ENCODE measurements around the gene KCTD16. TPM values are rescaled to one million over a fixed set of nuclear protein-coding genes. Genes with fewer than 3 reads are reported as not detected.

KCTD16 gene
- total RNA-seq, 1 experiment from 2014 or later = 0.08 TPM

- no peak for TF ChIP-seq TCF7L2 (IDR thresholded peaks at IDR 0.05; ENCODE audit: low read depth, low read length)
- TF ChIP-seq REST (IDR thresholded peaks at IDR 0.05; ENCODE audit: insufficient read depth in 1 of 2, low read depth in 2 of 2, low read length in 1 of 2) = no peak
- TF ChIP-seq SIN3A (IDR thresholded peaks at IDR 0.05; ENCODE audit: borderline replicate concordance, insufficient read depth, low read depth, low read length) = no peak
- TF ChIP-seq CTCF (IDR thresholded peaks at IDR 0.05) = no peak
- no peak for TF ChIP-seq POLR2AphosphoS5 (IDR thresholded peaks at IDR 0.05; ENCODE audit: low read depth, low read length)
- H3K4me1 ChIP-seq (ENCODE audit: control insufficient read depth, insufficient read depth, low read length) = peaks cover 9% of the 10 kb centered on the region
- intact Hi-C loops (cut with micrococcal nuclease; ENCODE audit: unreplicated experiment) = no loop called here
- peaks cover 13% of the 10 kb centered on the region for H3K36me3 ChIP-seq (ENCODE audit: control insufficient read depth, insufficient read depth, low read length)
- peaks cover 4% of the 10 kb centered on the region for H3K27me3 ChIP-seq (ENCODE audit: control insufficient read depth, insufficient read depth, low read length)
- peak; percentile 2; the same call in 1 of the 2 replicates for ATAC-seq
- ChIA-PET POLR2A (no interaction called here), CTCF (no interaction called here)
- peak overlapping the region; percentile 60 to 83 for H3K4me3 ChIP-seq (ENCODE audit: low read depth in 2 of 2, low read length in 2 of 2)
- no peaks in the 10 kb centered on the region for H3K9me3 ChIP-seq (ENCODE audit: control insufficient read depth, insufficient read depth, low read depth, low read length)
- no peak for DNase-seq (ENCODE audit: low read depth, low spot score)
- TSS peak; percentile 72 for BruUV-seq (replicated peaks)
- in situ Hi-C loops (cut with HindIII; ENCODE audit: low pct_unique_long_range_greater_than_20kb, low sequenced_read_pairs) = no loop called here
- peak overlapping the region; percentile 81 for H3K27ac ChIP-seq (ENCODE audit: low read length)
Observed at GRCh38 chr5:144169904-144170275, 783 bp upstream of the KCTD16 start.

- CTCF ChIA-PET = no interaction called here
- intact Hi-C loops (cut with micrococcal nuclease; ENCODE audit: unreplicated experiment) = no loop called here
Observed at GRCh38 chr5:144173766-144174165, 3.1 kb downstream of the KCTD16 start.

More at GRCh38 chr5:144173766-144174165, 3.1 kb downstream of the KCTD16 start:
- ATAC-seq (no peak), DNase-seq (ENCODE audit: low read depth, low spot score) (no peak)
- Histone ChIP-seq H3K4me3 (ENCODE audit: low read depth in 2 of 2, low read length in 2 of 2) (no peak overlapping the region), H3K36me3 (ENCODE audit: control insufficient read depth, insufficient read depth, low read length) (no peaks in the 10 kb centered on the region; the same call in 1 of the 2 replicates), H3K4me1 (ENCODE audit: control insufficient read depth, insufficient read depth, low read length) (peaks cover 9% of the 10 kb centered on the region), H3K27me3 (ENCODE audit: control insufficient read depth, insufficient read depth, low read length) (peaks cover 7% of the 10 kb centered on the region), H3K9me3 (ENCODE audit: control insufficient read depth, insufficient read depth, low read depth, low read length) (no peaks in the 10 kb centered on the region), H3K27ac (ENCODE audit: low read length) (no peak overlapping the region)
- in situ Hi-C loops (cut with HindIII; ENCODE audit: low pct_unique_long_range_greater_than_20kb, low sequenced_read_pairs) = no loop called here
- BruUV-seq (replicated peaks) = no TSS peak
- POLR2A ChIA-PET = no interaction called here
- TF ChIP-seq REST (IDR thresholded peaks at IDR 0.05; ENCODE audit: insufficient read depth in 1 of 2, low read depth in 2 of 2, low read length in 1 of 2) (no peak), CTCF (IDR thresholded peaks at IDR 0.05) (no peak), SIN3A (IDR thresholded peaks at IDR 0.05; ENCODE audit: borderline replicate concordance, insufficient read depth, low read depth, low read length) (no peak), TCF7L2 (IDR thresholded peaks at IDR 0.05; ENCODE audit: low read depth, low read length) (no peak), POLR2AphosphoS5 (IDR thresholded peaks at IDR 0.05; ENCODE audit: low read depth, low read length) (no peak)

All from Panc1 (cell line).